Measurements from ENCODE around the gene GP9.
A peak's percentile ranks its signal among the peaks of the same experiment; 100 is the strongest.

GP9 gene

GRCh38 chr3:129060276-129061022 is at the start of gene GP9:
GP9 (plus strand) TSS chr3:129060779; CDS start chr3:129061740, 961 bp downstream.
- no peak for DNase-seq

DNA sequence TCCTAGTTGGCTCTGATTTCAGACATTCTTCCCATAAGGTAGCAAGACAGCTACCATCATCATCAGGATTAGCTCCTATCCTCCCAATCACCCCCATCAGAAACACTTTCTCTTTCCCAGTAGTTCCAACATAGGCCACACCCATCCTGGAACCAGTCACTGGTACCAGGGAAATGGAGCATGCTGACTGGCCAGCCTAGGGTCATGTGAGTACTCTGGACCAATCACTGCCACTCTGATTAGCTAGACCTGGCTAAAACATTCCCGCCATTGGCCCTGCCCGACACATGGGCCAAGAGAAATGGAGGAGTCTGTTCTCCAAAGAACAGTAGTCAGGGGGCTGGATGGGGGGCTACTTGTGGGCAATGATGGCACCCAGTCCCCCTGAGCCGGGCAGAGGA is 47.1 kb upstream of the GP9 start:
- DNase-seq, result no peak

DNA sequence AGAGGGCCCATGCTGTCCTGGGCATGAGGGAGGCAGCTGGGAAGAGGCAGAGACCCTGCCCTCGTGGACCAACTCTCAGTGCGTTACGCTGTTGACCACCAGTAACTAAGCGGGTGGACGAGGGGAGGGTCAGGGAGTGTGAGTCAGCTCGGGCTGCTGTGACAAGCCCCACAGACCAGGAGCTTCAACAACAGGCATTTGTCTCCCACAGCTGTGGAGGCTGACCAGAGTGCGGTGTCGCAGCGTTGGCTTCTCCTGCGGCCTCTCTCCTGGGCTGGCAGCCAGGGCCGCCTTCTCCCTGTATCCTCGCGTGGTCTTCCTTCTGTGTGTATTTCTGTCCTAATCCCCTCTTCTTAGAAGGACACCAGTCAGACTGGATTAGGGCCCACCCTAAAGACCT is 46.4 kb upstream of the GP9 start:
- no peak for DNase-seq

DNA sequence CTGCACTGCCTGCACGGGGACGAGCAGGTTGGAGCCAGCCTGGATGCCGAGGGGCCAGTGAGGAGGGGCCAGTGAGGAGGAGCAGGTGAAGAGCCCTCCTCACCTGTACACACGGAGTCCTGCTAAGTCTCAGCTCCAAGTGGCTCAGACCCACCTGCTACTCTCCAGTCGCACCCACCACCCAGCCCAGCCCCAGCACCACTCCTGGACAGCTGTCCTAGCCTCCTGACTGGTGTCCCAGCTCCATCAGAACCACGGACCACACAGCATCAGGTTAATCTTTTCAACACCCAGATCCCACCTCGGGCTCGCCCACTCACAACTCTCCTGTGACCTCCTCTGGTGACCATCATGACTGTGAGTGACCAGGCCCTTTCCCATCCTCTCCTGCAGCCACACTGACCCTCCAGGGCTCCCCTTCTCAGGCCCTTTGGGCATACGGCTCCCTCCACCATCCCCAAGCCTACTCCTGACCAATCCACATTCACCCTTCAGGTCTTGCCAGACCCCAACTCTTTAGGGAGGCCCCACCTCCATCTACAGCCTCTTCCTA is 45.7 kb upstream of the GP9 start:
- DNase-seq, result no peak

- peak; percentile 57 for DNase-seq
These were observed 45.0 kb upstream of the GP9 start for GRCh38 chr3:129015388-129016105.

GRCh38 chr3:129016356-129016719 is 44.2 kb upstream of the GP9 start:
- DNase-seq, result peak; percentile 69

DNA sequence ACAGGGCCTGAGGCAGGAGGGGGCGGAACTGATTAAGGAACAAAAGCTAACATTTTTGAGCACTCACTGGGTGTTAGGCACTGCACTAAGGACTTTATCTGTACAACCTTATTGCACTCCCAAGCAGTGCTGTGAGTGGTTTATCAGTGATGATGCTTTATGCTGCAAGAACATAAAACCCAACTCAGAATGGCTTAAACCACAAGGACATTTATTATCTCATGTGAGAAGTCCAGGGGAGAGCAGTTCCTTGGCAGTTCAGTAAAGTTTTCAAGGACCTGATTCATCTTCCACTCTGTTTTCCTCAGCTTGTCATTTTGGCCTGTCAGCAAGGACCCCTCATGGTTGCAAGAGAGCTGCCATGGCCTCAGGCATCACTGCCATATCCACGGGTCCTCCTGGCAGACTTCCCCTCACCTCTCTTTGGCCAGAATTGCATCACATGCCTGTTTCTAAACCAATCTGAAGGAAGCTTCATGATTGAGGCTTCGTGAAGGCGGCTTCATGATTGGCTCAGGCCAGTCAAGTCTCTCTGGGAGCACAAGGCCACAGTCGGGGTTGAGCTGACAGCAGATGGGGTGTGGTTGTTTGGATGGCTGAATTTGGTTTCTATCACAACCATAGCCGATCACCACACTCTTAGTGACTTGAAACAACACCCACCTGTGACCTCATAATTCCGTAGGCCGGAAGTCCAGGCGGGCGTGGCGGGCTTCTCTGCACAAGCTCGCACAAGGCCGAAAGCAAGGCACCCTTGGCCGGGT is 43.7 kb upstream of the GP9 start:
- peak; percentile 74 for DNase-seq

- DNase-seq, result no peak
These were observed 43.1 kb upstream of the GP9 start for GRCh38 chr3:129017484-129017899.

DNA sequence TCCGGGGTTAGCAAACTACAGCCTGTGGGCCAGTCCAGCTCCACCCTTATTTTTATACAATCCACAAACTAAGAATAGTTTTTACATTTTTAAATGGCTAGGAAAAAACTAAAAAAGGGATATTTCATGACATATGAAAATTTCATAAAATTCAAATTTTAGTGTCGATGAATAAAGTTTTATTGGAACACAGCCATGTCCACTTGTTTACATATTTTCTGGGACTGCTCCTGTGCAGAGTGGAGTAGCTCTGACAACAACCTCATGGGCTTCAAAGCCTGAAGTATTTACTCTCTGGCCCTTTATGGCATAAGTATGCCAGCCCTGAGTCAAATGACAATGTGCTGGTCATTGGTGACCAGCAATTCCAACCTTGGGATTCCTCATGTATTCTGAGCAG is 42.3 kb upstream of the GP9 start:
- DNase-seq, result no peak

- DNase-seq, result no peak
These were observed 41.8 kb upstream of the GP9 start for GRCh38 chr3:129018751-129019150.

DNA sequence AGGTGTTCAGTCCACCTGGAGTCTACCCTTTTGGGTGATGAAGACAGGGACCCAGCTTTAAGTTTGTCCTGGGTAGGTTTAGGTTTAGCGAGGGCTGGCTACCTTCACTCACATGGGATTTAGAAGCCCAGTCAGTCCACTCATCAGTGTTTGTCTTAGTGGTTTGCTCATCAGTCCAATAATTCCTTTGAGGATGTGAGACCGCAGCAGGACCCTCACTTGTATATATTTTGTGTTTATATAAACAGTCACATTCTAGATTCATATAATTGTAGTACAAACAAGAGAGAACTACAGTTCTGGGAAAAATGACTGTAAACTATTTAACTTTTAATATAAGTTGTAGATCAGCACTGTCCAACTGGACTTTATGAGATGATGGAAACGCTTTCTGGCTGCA is 41.3 kb upstream of the GP9 start:
- no peak for DNase-seq

GRCh38 chr3:129020691-129021090 is 39.9 kb upstream of the GP9 start:
- no peak for DNase-seq

- DNase-seq, result no peak
These were observed 39.4 kb upstream of the GP9 start for GRCh38 chr3:129021140-129021551.

DNA sequence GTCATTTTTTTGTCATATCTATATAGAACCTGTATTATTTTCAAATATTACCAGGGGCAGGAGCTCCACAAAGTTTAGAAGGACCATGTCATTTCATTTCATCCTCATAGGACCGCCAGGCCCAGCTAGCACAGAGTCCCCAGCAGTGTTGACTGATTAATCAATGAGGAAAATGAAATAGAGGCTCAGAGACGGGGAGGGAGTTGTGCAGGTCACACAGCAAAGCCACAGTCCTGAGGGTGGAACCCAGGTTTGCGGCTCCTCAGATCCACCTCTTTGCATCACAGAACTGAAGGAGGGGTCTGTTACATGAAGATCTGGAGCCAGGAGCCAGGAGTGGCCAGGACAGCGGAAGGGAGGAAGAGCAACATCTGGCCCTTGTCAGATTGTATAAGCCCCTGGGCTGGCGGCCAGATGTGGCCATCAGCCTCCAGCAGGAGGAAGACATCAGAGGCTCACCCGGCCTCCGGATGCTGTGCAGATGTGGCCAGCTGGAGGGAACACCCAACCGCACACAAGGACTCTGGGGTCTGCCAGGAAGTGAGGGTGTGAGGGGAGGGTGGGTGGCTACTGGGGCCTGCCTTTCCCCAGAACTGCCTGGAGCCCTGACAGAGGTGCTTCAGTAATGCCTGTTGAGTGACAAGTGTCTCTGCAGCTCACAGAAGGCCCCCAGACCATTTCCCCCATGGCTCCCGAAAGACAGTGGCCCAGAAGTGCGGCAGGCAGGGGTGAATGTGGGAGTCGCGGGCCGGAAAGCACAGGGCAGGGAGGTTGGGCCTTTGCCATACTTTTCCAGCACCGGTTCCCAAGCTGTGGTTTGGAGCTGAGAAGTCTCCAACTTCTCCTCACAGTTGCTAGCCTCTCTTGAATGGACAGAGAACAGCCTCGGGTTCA is 38.2 kb upstream of the GP9 start:
- no peak for DNase-seq

DNA sequence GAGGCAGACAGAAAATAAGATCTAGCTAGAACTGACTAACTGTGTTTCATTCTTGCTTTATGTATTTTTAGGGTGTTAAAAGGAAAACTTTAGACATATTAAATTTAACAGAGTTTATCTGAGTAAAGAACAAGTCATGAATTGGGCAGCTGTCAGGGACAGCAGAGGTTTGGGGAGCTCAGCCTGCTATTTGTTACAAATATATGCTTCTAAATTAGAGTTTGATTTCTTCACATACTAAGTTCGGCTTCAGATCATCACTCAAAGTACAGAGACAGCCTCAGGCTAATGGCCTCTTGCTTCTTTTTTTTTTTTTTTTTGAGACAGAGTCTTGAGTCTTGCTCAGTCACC is 37.6 kb upstream of the GP9 start:
- no peak for DNase-seq

DNA sequence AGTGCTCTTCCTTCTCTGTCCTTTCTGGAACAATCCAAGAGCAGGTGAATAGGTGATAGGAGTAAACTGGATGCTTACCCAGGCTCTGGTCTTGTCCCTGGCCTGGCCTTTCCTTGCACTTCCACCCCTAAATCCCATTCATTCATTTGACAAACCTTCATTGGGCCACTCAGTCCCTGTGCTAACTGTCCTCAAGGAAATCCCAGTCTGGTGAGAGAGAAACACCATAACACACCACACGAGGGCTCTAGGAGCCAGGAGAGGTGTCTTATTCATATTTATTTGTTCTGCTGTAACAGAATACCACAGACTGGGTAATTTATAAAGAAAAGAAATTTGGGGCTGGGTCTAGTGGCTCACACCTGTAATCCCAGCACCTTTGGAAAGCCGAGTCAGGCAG is 36.7 kb upstream of the GP9 start:
- no peak for DNase-seq

GRCh38 chr3:129025108-129025507 is 35.5 kb upstream of the GP9 start:
- DNase-seq, result no peak

GRCh38 chr3:129025691-129026435 is 34.7 kb upstream of the GP9 start:
- DNase-seq, result no peak

DNA sequence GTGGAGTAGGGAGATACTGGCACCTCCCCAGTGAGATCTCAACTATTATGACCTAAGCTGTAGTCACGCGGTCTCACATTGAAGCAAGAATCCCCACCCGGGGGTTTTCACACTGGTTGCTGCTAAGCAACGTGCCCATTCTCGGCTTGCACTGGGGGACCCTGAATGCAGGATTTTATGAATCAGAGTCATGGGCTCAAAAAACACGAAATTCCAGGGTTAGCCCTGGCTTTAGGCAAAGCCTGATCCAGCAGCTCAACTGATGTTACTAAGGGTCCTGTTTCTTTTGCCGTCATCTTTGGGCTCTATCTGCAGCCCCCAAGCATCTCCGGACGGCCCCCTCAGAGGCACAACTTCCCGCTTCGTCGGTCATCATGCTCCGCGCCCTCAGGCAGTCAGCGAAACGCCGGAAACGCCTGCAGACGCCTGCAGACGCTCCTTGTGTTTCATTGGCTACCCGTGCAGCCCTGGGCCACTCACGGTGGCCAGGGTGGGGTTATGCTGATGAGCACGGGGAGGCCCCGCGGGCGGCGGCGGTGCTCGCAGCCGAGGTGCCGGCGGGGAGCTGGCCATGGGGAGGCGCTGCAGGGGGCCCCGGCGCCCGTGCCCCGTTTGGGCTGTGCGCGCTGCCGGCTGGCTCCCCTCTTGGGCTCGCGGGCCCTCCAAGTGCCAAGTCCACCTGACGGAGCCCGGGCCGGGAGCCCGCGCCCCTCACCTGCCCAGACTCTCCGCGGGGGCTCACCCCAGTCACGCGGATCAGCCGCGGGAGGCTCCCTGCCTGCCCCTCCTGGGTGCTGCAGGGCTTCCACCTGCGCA is 33.6 kb upstream of the GP9 start:
- DNase-seq, result peak; percentile 93

DNA sequence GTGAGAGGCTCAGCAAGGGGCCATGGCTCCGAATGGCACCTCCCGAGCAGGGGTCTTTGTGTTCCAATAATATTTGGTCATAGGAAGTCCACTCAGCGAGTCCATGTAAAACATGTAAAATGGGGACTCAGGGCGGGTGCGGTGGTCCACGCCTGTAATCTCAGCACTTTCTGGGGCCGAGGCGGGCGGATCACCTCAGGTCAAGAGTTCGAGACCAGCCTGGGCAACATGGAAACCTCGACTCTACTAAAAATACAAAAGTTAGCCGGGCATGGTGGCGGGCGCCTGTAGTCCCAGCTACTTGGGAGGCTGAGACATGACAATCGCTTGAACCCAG is 33.1 kb upstream of the GP9 start:
- DNase-seq, result no peak

- DNase-seq, result no peak
These were observed 31.7 kb upstream of the GP9 start for GRCh38 chr3:129028866-129029265.

Measured in CD4-positive, alpha-beta T cell treated with Interleukin-4 for 4 hours (primary cell).